ENCODE results near the gene NHSL1. TPM values are rescaled to one million over a fixed set of nuclear protein-coding genes. Genes with fewer than 3 reads are reported as not detected.

NHSL1 gene
- total RNA-seq, 2 experiments from 2014 or later, result 0.53 to 0.70 TPM

- CTCF ChIA-PET, result no interaction called here
- H3K9me3 Mint-ChIP-seq (ENCODE audit: low read depth), result no peaks in the 10 kb centered on the region
Observed at GRCh38 chr6:138477913-138478539, 21.3 kb downstream of the NHSL1 start.

GRCh38 chr6:138476116-138476515 lies 23.2 kb downstream of the NHSL1 start:
- H3K36me3 Mint-ChIP-seq (ENCODE audit: low read depth), result no peaks in the 10 kb centered on the region
- H3K4me3 Mint-ChIP-seq, result no peak overlapping the region
- H3K4me1 Mint-ChIP-seq, result no peaks in the 10 kb centered on the region
- intact Hi-C loops (cut with DNase I, micrococcal nuclease), result loop anchor here in 1 of 2 experiments (5.0 kb wide), 1 partner anchor 39 kb away; no protein-coding TSS in a partner anchor
- no peak overlapping the region for H3K27ac Mint-ChIP-seq
- ChIA-PET CTCF (interaction anchor here (0.7 kb wide), 1 partner anchor 20 kb away, joined by 3 read pairs; no protein-coding TSS in a partner anchor), POLR2A (interaction anchor here (0.6 kb wide), 1 partner anchor 243 kb away, joined by 3 read pairs; no protein-coding TSS in a partner anchor)
- ATAC-seq (no peak), DNase-seq (no peak)
- no peaks in the 10 kb centered on the region for H3K27me3 Mint-ChIP-seq
- H3K9me3 Mint-ChIP-seq (ENCODE audit: low read depth), result no peaks in the 10 kb centered on the region

More at GRCh38 chr6:138477913-138478539, 21.3 kb downstream of the NHSL1 start:
- H3K36me3 Mint-ChIP-seq (ENCODE audit: low read depth), result no peaks in the 10 kb centered on the region
- intact Hi-C loops (cut with DNase I, micrococcal nuclease), result loop anchor here in 1 of 2 experiments (5.0 kb wide), 1 partner anchor 41 kb away; no protein-coding TSS in a partner anchor
- H3K4me3 Mint-ChIP-seq, result no peak overlapping the region
- H3K4me1 Mint-ChIP-seq, result no peaks in the 10 kb centered on the region
- POLR2A ChIA-PET, result no interaction called here
- no peaks in the 10 kb centered on the region for H3K27me3 Mint-ChIP-seq
- DNase-seq, result no peak
- H3K27ac Mint-ChIP-seq, result no peak overlapping the region
- no peak for ATAC-seq

- no peaks in the 10 kb centered on the region for H3K36me3 Mint-ChIP-seq (ENCODE audit: low read depth)
- ChIA-PET POLR2A (no interaction called here), CTCF (interaction anchor here (0.7 kb wide), 1 partner anchor 18 kb away, joined by 3 read pairs; no protein-coding TSS in a partner anchor)
- no peaks in the 10 kb centered on the region for H3K4me1 Mint-ChIP-seq
- no peak overlapping the region for H3K27ac Mint-ChIP-seq
- ATAC-seq (no peak), DNase-seq (no peak)
- no peak overlapping the region for H3K4me3 Mint-ChIP-seq
- H3K27me3 Mint-ChIP-seq, result peaks cover 2% of the 10 kb centered on the region
- intact Hi-C loops (cut with DNase I, micrococcal nuclease), result no loop called here
- no peaks in the 10 kb centered on the region for H3K9me3 Mint-ChIP-seq (ENCODE audit: low read depth)
Observed at GRCh38 chr6:138473144-138473543, 26.1 kb downstream of the NHSL1 start.

- H3K27ac Mint-ChIP-seq, result no peak overlapping the region
- intact Hi-C loops (cut with DNase I, micrococcal nuclease), result no loop called here
- peaks cover 5% of the 10 kb centered on the region for H3K4me1 Mint-ChIP-seq
- POLR2A ChIA-PET, result no interaction called here
- CTCF ChIA-PET, result interaction anchor here (1.0 kb wide), 1 partner anchor 21 kb away, joined by 3 read pairs; no protein-coding TSS in a partner anchor
- H3K4me3 Mint-ChIP-seq, result no peak overlapping the region
- no peak for ATAC-seq
- no peaks in the 10 kb centered on the region for H3K9me3 Mint-ChIP-seq (ENCODE audit: low read depth)
- no peak for DNase-seq
- peaks cover 2% of the 10 kb centered on the region for H3K27me3 Mint-ChIP-seq
- H3K36me3 Mint-ChIP-seq (ENCODE audit: low read depth), result no peaks in the 10 kb centered on the region
Observed at GRCh38 chr6:138468320-138469015, 30.8 kb downstream of the NHSL1 start.

GRCh38 chr6:138467901-138468300 lies 31.4 kb downstream of the NHSL1 start:
- Mint-ChIP-seq H3K4me3 (no peak overlapping the region), H3K27me3 (peaks cover 2% of the 10 kb centered on the region), H3K9me3 (ENCODE audit: low read depth) (no peaks in the 10 kb centered on the region), H3K4me1 (peaks cover 5% of the 10 kb centered on the region), H3K27ac (no peak overlapping the region), H3K36me3 (ENCODE audit: low read depth) (no peaks in the 10 kb centered on the region)
- intact Hi-C loops (cut with DNase I, micrococcal nuclease), result no loop called here
- ATAC-seq (no peak), DNase-seq (no peak)
- ChIA-PET CTCF (interaction anchor here (1.0 kb wide), 1 partner anchor 20 kb away, joined by 3 read pairs; no protein-coding TSS in a partner anchor), POLR2A (no interaction called here)

GRCh38 chr6:138465007-138465645 lies 34.2 kb downstream of the NHSL1 start:
- ChIA-PET CTCF (interaction anchor here (0.6 to 1.6 kb wide), 3 partner anchors 23 to 583 kb away, joined by 3 to 5 read pairs (median 4); no protein-coding TSS in a partner anchor), POLR2A (interaction anchor here (0.7 to 1.1 kb wide), 2 partner anchors 9 to 81 kb away, joined by 5 to 6 read pairs; no protein-coding TSS in a partner anchor)
- DNase-seq, result peak; percentile 19
- Mint-ChIP-seq H3K4me3 (no peak overlapping the region), H3K4me1 (peaks cover 5% of the 10 kb centered on the region), H3K9me3 (ENCODE audit: low read depth) (no peaks in the 10 kb centered on the region), H3K27me3 (peaks cover 2% of the 10 kb centered on the region), H3K27ac (peak overlapping the region; percentile 3), H3K36me3 (ENCODE audit: low read depth) (no peaks in the 10 kb centered on the region)
- intact Hi-C loops (cut with DNase I, micrococcal nuclease), result no loop called here
- ATAC-seq, result peak; percentile 99

GRCh38 chr6:138464085-138464484 lies 35.2 kb downstream of the NHSL1 start:
- Mint-ChIP-seq H3K4me1 (peaks cover 5% of the 10 kb centered on the region), H3K4me3 (no peak overlapping the region), H3K27ac (no peak overlapping the region), H3K27me3 (no peaks in the 10 kb centered on the region), H3K9me3 (ENCODE audit: low read depth) (no peaks in the 10 kb centered on the region), H3K36me3 (ENCODE audit: low read depth) (no peaks in the 10 kb centered on the region)
- DNase-seq, result no peak
- CTCF ChIA-PET, result interaction anchor here (0.5 to 1.2 kb wide), 2 partner anchors 11 to 13 kb away, joined by 3 to 4 read pairs; no protein-coding TSS in a partner anchor
- intact Hi-C loops (cut with DNase I, micrococcal nuclease), result no loop called here
- POLR2A ChIA-PET, result interaction anchor here (0.7 kb wide), 1 partner anchor 80 kb away, joined by 6 read pairs; no protein-coding TSS in a partner anchor
- no peak for ATAC-seq

- H3K9me3 Mint-ChIP-seq (ENCODE audit: low read depth), result no peaks in the 10 kb centered on the region
- CTCF ChIA-PET, result no interaction called here
- H3K4me1 Mint-ChIP-seq, result peaks cover 7% of the 10 kb centered on the region
- intact Hi-C loops (cut with DNase I, micrococcal nuclease), result no loop called here
- POLR2A ChIA-PET, result no interaction called here
- no peaks in the 10 kb centered on the region for H3K27me3 Mint-ChIP-seq
- ATAC-seq (no peak), DNase-seq (no peak)
- H3K36me3 Mint-ChIP-seq (ENCODE audit: low read depth), result no peaks in the 10 kb centered on the region
- H3K27ac Mint-ChIP-seq, result no peak overlapping the region
- H3K4me3 Mint-ChIP-seq, result no peak overlapping the region
Observed at GRCh38 chr6:138461647-138462046, 37.6 kb downstream of the NHSL1 start.

GRCh38 chr6:138456401-138456790 lies 42.9 kb downstream of the NHSL1 start:
- CTCF ChIA-PET, result interaction anchor here (0.9 kb wide), 1 partner anchor 20 kb away, joined by 3 read pairs; no protein-coding TSS in a partner anchor
- Mint-ChIP-seq H3K27ac (no peak overlapping the region), H3K9me3 (ENCODE audit: low read depth) (no peaks in the 10 kb centered on the region)

GRCh38 chr6:138455746-138456400 lies 43.4 kb downstream of the NHSL1 start:
- ChIA-PET CTCF (interaction anchor here (0.6 to 1.4 kb wide), 10 partner anchors 14 to 65 kb away, joined by 3 to 9 read pairs (median 4); no protein-coding TSS in a partner anchor), POLR2A (interaction anchor here (0.7 to 1.3 kb wide), 2 partner anchors 9 to 20 kb away, joined by 3 to 5 read pairs; no protein-coding TSS in a partner anchor)
- H3K36me3 Mint-ChIP-seq (ENCODE audit: low read depth), result no peaks in the 10 kb centered on the region
- no peaks in the 10 kb centered on the region for H3K9me3 Mint-ChIP-seq (ENCODE audit: low read depth)
- H3K27ac Mint-ChIP-seq, result peak overlapping the region; percentile 31
- H3K4me3 Mint-ChIP-seq, result peak overlapping the region; percentile 24
- H3K27me3 Mint-ChIP-seq, result no peaks in the 10 kb centered on the region
- peak; percentile 52 for ATAC-seq
- peaks cover 23% of the 10 kb centered on the region for H3K4me1 Mint-ChIP-seq
- intact Hi-C loops (cut with DNase I, micrococcal nuclease), result loop anchor here in 1 of 2 experiments (1.0 kb wide), 1 partner anchor 52 kb away; the partner anchor contains the start of gene HEBP2
- DNase-seq, result peak; percentile 15

More at GRCh38 chr6:138456401-138456790, 42.9 kb downstream of the NHSL1 start:
- Mint-ChIP-seq H3K4me1 (peaks cover 23% of the 10 kb centered on the region), H3K27me3 (no peaks in the 10 kb centered on the region), H3K4me3 (no peak overlapping the region), H3K36me3 (ENCODE audit: low read depth) (no peaks in the 10 kb centered on the region)
- intact Hi-C loops (cut with DNase I, micrococcal nuclease), result no loop called here
- POLR2A ChIA-PET, result interaction anchor here (1.3 kb wide), 1 partner anchor 9 kb away, joined by 5 read pairs; no protein-coding TSS in a partner anchor
- no peak for ATAC-seq
- DNase-seq, result no peak
